HG03280 (cell line): ENCODE data around the gene BTBD19.

Experiments used
- ATAC-seq: cut with Tn5 transposase; IDR thresholded peaks from one replicate; pipeline ENCODE4 v1.9.1; 2021; ENCODE audit warnings: mild to moderate bottlenecking, moderate library complexity; ENCODE audit not compliant: unreplicated experiment

Gene BTBD19

DNA sequence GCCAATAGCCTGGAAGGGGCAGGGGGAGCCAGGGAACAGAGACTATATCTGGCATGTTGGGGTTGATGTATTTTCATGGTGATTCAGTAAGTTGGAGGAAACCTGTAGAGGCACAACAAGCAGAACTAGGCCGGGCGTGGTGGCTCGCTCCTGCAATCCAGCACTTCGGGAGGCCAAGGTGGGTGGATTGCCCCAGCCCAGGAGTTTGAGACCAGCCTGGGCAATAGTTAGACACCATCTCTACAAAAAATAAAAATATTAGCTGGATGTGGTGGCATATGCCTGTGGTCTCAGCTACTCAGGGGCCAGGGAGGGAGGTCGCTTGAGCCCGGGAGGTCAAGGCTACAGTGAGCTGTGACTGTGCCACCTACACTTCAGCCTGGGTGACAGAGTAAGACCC lies 44.9 kb downstream of the BTBD19 start:
- ATAC-seq = no peak

DNA sequence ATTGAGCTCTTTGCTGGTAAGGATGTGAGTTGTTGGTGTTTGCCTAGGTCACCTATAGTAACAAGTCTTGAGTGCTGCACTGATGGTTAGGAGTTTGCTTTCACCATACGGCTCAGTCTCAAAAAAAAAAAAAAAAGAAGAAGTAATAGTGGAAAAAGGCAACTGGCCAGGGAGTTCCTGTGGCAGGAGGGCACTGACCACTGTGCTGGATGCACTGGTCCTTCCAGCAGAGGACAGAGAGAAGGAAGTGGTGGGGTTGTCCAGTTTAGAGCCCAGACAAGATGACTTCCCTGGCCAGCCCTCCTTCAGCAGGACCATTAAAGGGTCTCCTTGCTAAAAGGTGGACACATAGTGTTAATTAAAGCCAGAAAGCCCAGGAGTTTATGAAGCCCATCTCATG lies 46.6 kb downstream of the BTBD19 start:
- no peak for ATAC-seq

DNA sequence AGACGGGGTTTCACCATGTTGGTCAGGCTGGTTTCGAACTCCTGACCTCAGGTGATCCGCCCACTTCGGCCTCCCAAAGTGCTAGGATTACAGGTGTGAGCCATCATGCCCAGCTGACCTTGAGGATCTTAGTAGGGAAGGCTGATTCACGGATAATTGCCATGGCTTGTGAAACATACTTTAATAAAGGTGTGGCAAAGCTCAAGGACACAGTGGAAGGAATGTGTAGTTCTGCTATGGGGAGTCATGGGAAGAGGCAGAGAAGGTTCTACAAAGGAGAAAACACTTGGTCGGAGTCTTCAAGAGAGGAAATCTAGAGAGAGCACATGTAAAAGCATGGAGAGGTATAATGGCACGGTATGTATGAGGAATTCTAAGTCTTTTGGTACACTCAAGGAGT lies 47.4 kb downstream of the BTBD19 start:
- no peak for ATAC-seq

DNA sequence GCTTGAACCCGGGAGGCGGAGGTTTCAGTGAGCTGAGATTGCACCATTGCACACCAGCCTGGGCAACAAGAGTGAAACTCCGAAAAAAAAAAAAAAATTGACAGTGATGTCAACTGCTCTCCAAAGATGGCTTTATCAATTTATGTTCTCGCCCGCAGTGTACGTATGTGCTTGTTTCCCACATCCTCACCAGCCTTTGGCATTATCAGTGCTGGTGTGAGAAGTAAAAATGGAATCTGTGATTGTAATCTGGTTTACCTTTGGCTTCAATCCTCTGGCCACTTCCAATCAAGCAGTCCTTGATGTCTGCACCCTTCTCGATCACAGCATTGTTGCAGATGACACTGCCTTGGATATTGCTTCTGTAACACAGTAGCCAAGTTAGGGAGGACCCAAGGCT lies 49.1 kb downstream of the BTBD19 start:
- no peak for ATAC-seq

DNA sequence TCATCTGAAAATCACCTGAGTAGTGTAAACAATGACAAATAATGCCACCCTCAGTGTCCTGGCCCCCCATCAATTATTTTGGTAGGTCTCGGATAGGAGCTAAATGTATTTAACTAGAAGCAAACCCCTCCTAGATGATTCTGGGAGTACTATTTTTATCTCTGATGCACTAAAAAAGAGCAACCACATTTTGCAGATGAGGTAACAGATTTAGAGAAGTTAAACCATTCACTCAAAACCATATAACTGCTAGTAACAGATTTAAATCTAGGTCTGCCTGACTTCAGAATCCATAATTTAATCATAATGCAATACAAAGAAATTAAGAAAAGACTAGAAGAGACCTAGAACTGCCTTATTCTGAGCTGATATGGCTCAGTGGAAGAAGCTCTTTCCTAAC lies 52.0 kb downstream of the BTBD19 start:
- ATAC-seq = no peak

DNA sequence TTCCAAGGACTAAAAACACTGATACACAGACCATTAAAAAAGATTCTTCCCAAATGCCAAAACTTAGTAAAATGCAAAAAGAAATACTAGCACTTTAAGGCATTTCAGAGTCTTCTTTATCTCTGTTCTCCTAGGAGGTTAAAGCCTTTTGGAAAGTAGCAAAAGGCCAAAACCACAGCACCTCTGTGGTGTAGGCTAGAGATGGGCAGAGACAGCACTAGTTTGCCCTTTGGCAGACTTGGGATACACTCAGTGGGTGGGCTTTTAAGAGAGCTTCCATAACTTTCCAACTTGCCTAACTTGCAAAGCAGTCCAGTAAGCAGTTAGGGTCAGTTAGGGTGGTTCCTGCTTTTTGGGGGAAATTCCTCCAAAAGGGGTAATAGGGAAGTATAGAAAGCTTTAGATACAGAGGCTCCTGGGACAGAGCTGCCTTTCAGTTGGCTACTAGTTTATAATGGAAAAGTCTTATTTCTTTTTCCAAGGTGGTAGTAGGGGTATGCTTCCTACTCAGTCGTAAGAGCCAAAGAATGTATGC lies 52.6 kb downstream of the BTBD19 start:
- no peak for ATAC-seq

DNA sequence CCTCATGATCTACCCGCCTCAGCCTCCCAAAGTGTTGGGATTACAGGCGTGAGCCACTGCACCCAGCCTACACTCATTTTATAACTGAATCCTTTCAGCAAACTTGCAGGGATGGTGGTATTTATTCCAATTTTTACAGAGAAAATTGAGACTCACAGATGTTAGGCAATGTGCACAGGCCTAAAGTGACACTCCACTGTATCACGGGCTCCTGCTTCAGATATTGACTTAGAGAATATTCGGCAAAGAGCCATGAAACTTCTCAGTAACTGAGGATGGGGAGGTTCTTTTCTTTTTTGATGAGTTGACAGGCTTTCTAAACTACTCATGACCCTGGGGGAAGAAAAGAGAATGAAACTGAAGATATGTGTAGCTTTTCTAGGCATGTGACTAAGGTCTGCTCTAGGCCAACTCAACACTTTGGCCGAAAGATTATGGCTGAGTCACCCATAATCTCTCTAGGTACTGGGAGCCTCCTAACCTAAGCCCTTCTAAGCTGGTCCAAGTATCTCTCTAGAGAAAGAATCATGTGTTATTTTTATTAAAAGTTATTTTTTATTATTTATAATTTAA lies 54.6 kb downstream of the BTBD19 start:
- no peak for ATAC-seq
